ENCODE data around the gene YDJC.

DNA sequence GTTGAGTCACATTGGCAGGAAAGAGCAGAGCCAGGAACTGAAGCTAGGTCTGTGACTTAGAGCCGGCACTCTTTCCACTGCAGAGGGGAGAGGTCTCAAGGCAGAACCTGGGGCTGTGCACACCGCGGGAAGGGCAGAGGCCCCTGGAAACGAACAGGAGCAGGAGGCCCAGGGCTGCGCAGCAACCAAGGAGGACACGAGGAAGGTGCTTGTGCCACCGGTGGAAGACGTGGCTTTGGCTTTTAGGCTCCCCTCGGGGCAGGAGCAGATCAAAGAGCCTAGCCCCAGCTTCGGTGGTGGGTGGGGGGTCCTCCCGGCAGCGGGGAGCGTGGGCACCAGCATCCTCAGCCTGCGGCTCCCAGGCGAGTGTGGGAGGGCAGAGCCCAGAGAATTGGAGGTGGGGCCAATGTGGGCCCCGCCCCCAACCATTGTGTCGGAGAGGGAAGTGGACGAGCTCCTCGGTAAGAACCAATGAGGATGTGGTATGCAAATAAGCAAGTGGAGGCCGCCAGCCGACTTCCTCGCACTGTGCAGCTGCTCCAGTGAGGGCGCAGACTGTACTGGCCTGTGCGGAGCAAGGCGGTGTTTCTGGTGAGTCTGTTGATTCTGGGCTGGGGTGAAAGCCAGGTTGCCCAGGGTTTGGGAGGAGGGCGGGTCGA is 2.5 kb upstream of the YDJC start, which contains the start of gene CCDC116:
- TF ChIP-seq, protein P1, sequence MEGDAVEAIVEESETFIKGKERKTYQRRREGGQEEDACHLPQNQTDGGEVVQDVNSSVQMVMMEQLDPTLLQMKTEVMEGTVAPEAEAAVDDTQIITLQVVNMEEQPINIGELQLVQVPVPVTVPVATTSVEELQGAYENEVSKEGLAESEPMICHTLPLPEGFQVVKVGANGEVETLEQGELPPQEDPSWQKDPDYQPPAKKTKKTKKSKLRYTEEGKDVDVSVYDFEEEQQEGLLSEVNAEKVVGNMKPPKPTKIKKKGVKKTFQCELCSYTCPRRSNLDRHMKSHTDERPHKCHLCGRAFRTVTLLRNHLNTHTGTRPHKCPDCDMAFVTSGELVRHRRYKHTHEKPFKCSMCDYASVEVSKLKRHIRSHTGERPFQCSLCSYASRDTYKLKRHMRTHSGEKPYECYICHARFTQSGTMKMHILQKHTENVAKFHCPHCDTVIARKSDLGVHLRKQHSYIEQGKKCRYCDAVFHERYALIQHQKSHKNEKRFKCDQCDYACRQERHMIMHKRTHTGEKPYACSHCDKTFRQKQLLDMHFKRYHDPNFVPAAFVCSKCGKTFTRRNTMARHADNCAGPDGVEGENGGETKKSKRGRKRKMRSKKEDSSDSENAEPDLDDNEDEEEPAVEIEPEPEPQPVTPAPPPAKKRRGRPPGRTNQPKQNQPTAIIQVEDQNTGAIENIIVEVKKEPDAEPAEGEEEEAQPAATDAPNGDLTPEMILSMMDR (conservative IDR thresholded peaks at IDR 0.05 in 1 of 2, IDR thresholded peaks at IDR 0.05 in 1 of 2; ENCODE audit: low read depth in 1 of 2, low read length in 2 of 2), result no peak
- TF ChIP-seq EZH2 (IDR thresholded peaks at IDR 0.05; ENCODE audit: low read length, missing control alignments), result no peak

Measured in fibroblast of lung (primary cell).